DMS 273 (cell line): ENCODE results near the gene TEKTIP1.
"Not testable (repeated sequence)": the region's sequence is repeated elsewhere in the genome, so short reads cannot be mapped to it uniquely, and the experiment has no call there.

Experiments used
- DNase-seq: peaks from one replicate; lab custom pipeline; 2025; ENCODE audit not compliant: unreplicated experiment; lab: John Stamatoyannopoulos, UW

The TEKTIP1 gene

GRCh38 chr19:3556423-3556977, 17.5 kb downstream of the TEKTIP1 start:
- DNase-seq = peak; percentile 46

GRCh38 chr19:3556978-3557460, 18.0 kb downstream of the TEKTIP1 start:
- peak; percentile 85 for DNase-seq

GRCh38 chr19:3557461-3558248, 18.7 kb downstream of the TEKTIP1 start, which contains the start of gene MFSD12:
TSS of gene MFSD12 (minus strand) at chr19:3557586. CDS start at chr19:3557403, 183 bp downstream.
- DNase-seq = peak; percentile 98

GRCh38 chr19:3563709-3564524, 24.9 kb downstream of the TEKTIP1 start:
- DNase-seq = no peak

- DNase-seq = no peak
These were observed 26.2 kb downstream of the TEKTIP1 start for GRCh38 chr19:3565139-3565538.

GRCh38 chr19:3570042-3570441, 31.1 kb downstream of the TEKTIP1 start:
- DNase-seq = not testable (repeated sequence)

GRCh38 chr19:3570606-3571011, 31.6 kb downstream of the TEKTIP1 start:
- no peak for DNase-seq

GRCh38 chr19:3572132-3572854, 33.3 kb downstream of the TEKTIP1 start:
- DNase-seq = peak; percentile 100

- DNase-seq = no peak
These were observed 33.8 kb downstream of the TEKTIP1 start, which contains the start of gene HMG20B for GRCh38 chr19:3572855-3573161. TSS of gene HMG20B (plus strand) at chr19:3572944. CDS start at chr19:3573310, 366 bp downstream.

- DNase-seq = peak; percentile 53
These were observed 34.3 kb downstream of the TEKTIP1 start for GRCh38 chr19:3573162-3573857.

- peak; percentile 96 for DNase-seq
These were observed 35.1 kb downstream of the TEKTIP1 start for GRCh38 chr19:3573858-3574637.

GRCh38 chr19:3575260-3575741, 36.3 kb downstream of the TEKTIP1 start:
- no peak for DNase-seq

- DNase-seq = no peak
These were observed 37.1 kb downstream of the TEKTIP1 start for GRCh38 chr19:3575949-3576673.

GRCh38 chr19:3576696-3577443, 37.9 kb downstream of the TEKTIP1 start:
- no peak for DNase-seq

GRCh38 chr19:3577723-3578344, 38.9 kb downstream of the TEKTIP1 start:
- DNase-seq = no peak

GRCh38 chr19:3578390-3578789, 39.4 kb downstream of the TEKTIP1 start:
- no peak for DNase-seq

- no peak for DNase-seq
These were observed 41.4 kb downstream of the TEKTIP1 start for GRCh38 chr19:3580156-3580934.
